Measurements from ENCODE around the gene CST5. TPM values are rescaled to one million over a fixed set of nuclear protein-coding genes. Genes with fewer than 3 reads are reported as not detected.

The CST5 gene
- total and polyA plus RNA-seq, 12 donors, result not detected

- Histone ChIP-seq H3K4me3 (no peak overlapping the region), H3K36me3 (no peaks in the 10 kb centered on the region), H3K9me3 (peaks cover 0 to 5% (median 0%) of the 10 kb centered on the region in 11 donors), H3K27me3 (peaks cover 0 to 11% (median 4%) of the 10 kb centered on the region in 7 donors), H3K4me1 (no peaks in the 10 kb centered on the region), H3K27ac (no peak overlapping the region)
- ATAC-seq (no peak), DNase-seq (no peak)
- intact Hi-C loops (cut with DNase I), result no loop called here
- no peak for TF ChIP-seq CTCF (IDR thresholded peaks at IDR 0.05)
- WGBS, 2 donors, result 57 to 64% methylated on average over 2 of the region's 2 CpGs
Observed at GRCh38 chr20:23926526-23926880, 47.0 kb upstream of the CST5 start.

- intact Hi-C loops (cut with DNase I), result no loop called here
- no peaks in the 10 kb centered on the region for H3K36me3 ChIP-seq
- no peak for ATAC-seq
Observed at GRCh38 chr20:23925789-23926525, 46.4 kb upstream of the CST5 start.

GRCh38 chr20:23924751-23925150 is 45.2 kb upstream of the CST5 start:
- WGBS, 2 donors, result 76 to 87% methylated on average over 2 of the region's 2 CpGs
- peaks cover 0 to 11% (median 4%) of the 10 kb centered on the region in 7 donors for H3K27me3 ChIP-seq
- TF ChIP-seq CTCF (IDR thresholded peaks at IDR 0.05), result no peak
- peaks cover 0 to 15% (median 3%) of the 10 kb centered on the region in 9 donors for H3K4me1 ChIP-seq
- H3K27ac ChIP-seq, result no peak overlapping the region
- DNase-seq (no peak), ATAC-seq (no peak)
- H3K9me3 ChIP-seq, result no peaks in the 10 kb centered on the region
- no peak overlapping the region for H3K4me3 ChIP-seq
- H3K36me3 ChIP-seq, result no peaks in the 10 kb centered on the region
- intact Hi-C loops (cut with DNase I), result no loop called here

More at GRCh38 chr20:23925789-23926525, 46.4 kb upstream of the CST5 start:
- WGBS, 2 donors, result 66 to 70% methylated on average over 6 of the region's 6 CpGs
- Histone ChIP-seq H3K9me3 (peaks cover 0 to 5% (median 0%) of the 10 kb centered on the region in 11 donors), H3K4me3 (no peak overlapping the region), H3K27ac (no peak overlapping the region), H3K4me1 (peaks cover 0 to 4% (median 0%) of the 10 kb centered on the region in 9 donors), H3K27me3 (peaks cover 0 to 11% (median 4%) of the 10 kb centered on the region in 7 donors)
- no peak for DNase-seq
- TF ChIP-seq CTCF (IDR thresholded peaks at IDR 0.05), result no peak

- H3K9me3 ChIP-seq, result no peaks in the 10 kb centered on the region
- ATAC-seq (no peak), DNase-seq (no peak)
- H3K36me3 ChIP-seq, result no peaks in the 10 kb centered on the region
- H3K27me3 ChIP-seq, result peaks cover 0 to 7% (median 0%) of the 10 kb centered on the region in 7 donors
- 67 to 73% methylated on average over 7 of the region's 7 CpGs for WGBS, 2 donors
- H3K4me3 ChIP-seq, result no peak overlapping the region
- TF ChIP-seq CTCF (IDR thresholded peaks at IDR 0.05), result no peak
- intact Hi-C loops (cut with DNase I), result no loop called here
- peaks cover 0 to 15% (median 3%) of the 10 kb centered on the region in 9 donors for H3K4me1 ChIP-seq
- no peak overlapping the region for H3K27ac ChIP-seq
Observed at GRCh38 chr20:23923891-23924435, 44.4 kb upstream of the CST5 start.
